GM13976 (cell line): ENCODE data around the gene HABP4.

Source experiments
- DNase-seq: peaks from one replicate; pipeline ENCODE4 v3.0.0; 2012; ENCODE audit warnings: low spot score
- in situ Hi-C: fragments of 300-500 bp; cut with MboI; formaldehyde crosslinking; loops from one replicate; pipeline ENCODE4 v1.12.0; 2022; ENCODE audit warnings: low sequenced_read_pairs, mixed read lengths, inconsistent platforms; ENCODE audit not compliant: unreplicated experiment
- TF ChIP-seq, protein P1 (sequence below): IDR thresholded peaks from 2 replicates; pipeline ENCODE4 v1.5.1; 2012; ENCODE audit warnings: borderline replicate concordance, mild to moderate bottlenecking; ENCODE audit not compliant: insufficient read depth; ENCODE audit errors: extremely low read depth, missing control alignments, control extremely low read depth

The HABP4 gene

DNA sequence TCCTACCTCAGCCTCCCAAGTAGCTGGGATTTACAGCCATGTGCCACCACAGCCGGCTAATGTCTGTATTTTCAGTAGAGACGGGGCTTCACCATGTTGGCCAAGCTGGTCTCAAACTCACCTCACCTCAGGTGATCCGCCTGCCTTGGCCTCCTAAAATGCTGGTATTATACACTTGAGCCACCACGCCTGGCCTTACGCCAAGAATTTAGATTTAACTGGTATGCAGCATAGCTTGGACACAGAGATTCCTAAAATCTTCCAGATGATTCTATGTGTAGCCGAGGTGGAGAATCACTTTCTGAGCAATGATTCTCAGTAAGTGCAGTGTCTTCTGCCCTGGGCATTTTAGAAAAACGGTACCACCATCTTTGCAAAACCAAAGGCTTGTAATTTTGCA lies 74.1 kb downstream of the HABP4 start:
- in situ Hi-C loops: no loop called here
- TF ChIP-seq, protein P1, sequence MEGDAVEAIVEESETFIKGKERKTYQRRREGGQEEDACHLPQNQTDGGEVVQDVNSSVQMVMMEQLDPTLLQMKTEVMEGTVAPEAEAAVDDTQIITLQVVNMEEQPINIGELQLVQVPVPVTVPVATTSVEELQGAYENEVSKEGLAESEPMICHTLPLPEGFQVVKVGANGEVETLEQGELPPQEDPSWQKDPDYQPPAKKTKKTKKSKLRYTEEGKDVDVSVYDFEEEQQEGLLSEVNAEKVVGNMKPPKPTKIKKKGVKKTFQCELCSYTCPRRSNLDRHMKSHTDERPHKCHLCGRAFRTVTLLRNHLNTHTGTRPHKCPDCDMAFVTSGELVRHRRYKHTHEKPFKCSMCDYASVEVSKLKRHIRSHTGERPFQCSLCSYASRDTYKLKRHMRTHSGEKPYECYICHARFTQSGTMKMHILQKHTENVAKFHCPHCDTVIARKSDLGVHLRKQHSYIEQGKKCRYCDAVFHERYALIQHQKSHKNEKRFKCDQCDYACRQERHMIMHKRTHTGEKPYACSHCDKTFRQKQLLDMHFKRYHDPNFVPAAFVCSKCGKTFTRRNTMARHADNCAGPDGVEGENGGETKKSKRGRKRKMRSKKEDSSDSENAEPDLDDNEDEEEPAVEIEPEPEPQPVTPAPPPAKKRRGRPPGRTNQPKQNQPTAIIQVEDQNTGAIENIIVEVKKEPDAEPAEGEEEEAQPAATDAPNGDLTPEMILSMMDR: no peak
- no peak for DNase-seq

GRCh38 chr9:96524764-96525163 lies 74.8 kb downstream of the HABP4 start:
- in situ Hi-C loops: no loop called here
- TF ChIP-seq, protein P1: no peak
- DNase-seq: no peak

GRCh38 chr9:96532173-96532572 lies 82.2 kb downstream of the HABP4 start:
- DNase-seq: no peak
- TF ChIP-seq, protein P1: no peak
- in situ Hi-C loops: no loop called here

DNA sequence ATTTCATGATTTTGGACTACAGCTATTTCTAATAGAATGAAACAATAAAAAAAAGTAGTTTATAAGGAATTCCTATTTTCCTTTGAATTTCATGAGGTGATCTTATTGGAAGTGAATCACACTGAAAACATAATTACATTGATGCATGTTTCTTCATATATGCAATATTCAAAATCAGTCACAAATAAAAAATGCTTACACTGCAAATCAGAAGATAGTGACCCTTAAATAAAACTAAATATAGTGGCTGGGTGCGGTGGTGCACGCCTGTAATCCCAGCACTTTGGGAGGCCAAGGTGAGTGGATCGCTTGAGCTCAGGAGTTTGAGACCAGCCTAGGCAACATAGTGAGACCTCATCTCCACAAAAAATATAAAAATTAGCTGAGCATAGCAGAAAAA lies 90.1 kb downstream of the HABP4 start:
- TF ChIP-seq, protein P1: no peak
- DNase-seq: no peak
- in situ Hi-C loops: no loop called here
